Epithelial cell of proximal tubule (primary cell): ENCODE results near the gene PGLYRP1. TPM values are rescaled to one million over a fixed set of nuclear protein-coding genes. Genes with fewer than 3 reads are reported as not detected.

Experiments used
- DNase-seq: peaks from one replicate; pipeline ENCODE4 v3.0.0-alpha.2; 2011; ENCODE audit warnings: low read depth
- H3K4me3 ChIP-seq: 2 replicates; pipeline ENCODE4 v1.5.1; 2011; ENCODE audit warnings: low read depth, mild to moderate bottlenecking, low read length
- CTCF ChIP-seq: conservative IDR thresholded peaks from 2 replicates; pipeline ENCODE4 v1.5.1; 2012; ENCODE audit warnings: low read depth, mild to moderate bottlenecking, low read length
- total RNA-seq: library from RNA; depleted of rRNA; stranded (reverse); fragments of >200 nt; gene quantifications from 2 replicates; pipeline ENCODE4 v1.2.3, GENCODE V29; 2015

The PGLYRP1 gene
- total RNA-seq, 1 donor from 2014 or later: not detected

GRCh38 chr19:45976178-45976577 lies 46.7 kb downstream of the PGLYRP1 start:
- TF ChIP-seq CTCF: no peak
- DNase-seq: no peak
- no peak overlapping the region for H3K4me3 ChIP-seq

GRCh38 chr19:45975306-45976070 lies 47.4 kb downstream of the PGLYRP1 start:
- no peak for DNase-seq
- no peak for TF ChIP-seq CTCF
- no peak overlapping the region for H3K4me3 ChIP-seq

GRCh38 chr19:45973553-45974338 lies 49.1 kb downstream of the PGLYRP1 start, which contains the start of gene NOVA2:
Gene NOVA2, minus strand, starts transcription at chr19:45973865. Its CDS starts 514 bp downstream, at chr19:45973351.
- H3K4me3 ChIP-seq: no peak within 1 kb of the TSS
- no peak for DNase-seq
- TF ChIP-seq CTCF: no peak

DNA sequence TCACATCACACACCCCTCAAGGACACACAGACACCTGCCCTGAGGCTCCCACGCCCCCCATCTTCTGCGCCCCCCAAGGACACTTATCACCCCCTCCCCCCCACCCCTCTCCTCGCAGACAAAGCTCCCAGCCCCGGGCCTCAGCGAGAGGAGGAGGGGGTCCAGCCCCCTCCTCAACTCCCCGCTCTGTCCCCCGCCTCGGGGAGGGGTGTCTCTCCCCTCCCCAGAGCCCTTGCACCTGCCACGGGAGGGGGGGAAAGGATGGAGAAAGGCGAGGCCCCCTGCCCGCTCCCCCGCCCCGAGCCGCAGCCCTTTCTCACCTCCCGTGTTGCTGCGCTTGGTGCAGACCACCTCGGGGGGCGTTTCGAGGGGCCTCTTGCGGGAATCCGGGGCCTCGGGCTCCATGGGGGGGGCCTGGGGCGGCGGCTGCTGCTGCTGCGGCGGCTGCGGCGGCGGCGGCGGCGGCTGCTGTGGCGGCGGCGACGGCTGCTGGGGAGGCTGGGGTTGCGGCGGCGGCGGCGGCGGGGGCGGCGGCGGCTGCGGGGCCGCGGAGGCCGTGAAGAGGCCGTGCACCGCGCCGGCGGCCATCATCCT lies 49.8 kb downstream of the PGLYRP1 start:
- TF ChIP-seq CTCF: no peak
- no peak overlapping the region for H3K4me3 ChIP-seq
- DNase-seq: no peak

GRCh38 chr19:45972081-45972946 lies 50.5 kb downstream of the PGLYRP1 start:
- H3K4me3 ChIP-seq: no peak overlapping the region
- no peak for DNase-seq
- TF ChIP-seq CTCF: no peak

DNA sequence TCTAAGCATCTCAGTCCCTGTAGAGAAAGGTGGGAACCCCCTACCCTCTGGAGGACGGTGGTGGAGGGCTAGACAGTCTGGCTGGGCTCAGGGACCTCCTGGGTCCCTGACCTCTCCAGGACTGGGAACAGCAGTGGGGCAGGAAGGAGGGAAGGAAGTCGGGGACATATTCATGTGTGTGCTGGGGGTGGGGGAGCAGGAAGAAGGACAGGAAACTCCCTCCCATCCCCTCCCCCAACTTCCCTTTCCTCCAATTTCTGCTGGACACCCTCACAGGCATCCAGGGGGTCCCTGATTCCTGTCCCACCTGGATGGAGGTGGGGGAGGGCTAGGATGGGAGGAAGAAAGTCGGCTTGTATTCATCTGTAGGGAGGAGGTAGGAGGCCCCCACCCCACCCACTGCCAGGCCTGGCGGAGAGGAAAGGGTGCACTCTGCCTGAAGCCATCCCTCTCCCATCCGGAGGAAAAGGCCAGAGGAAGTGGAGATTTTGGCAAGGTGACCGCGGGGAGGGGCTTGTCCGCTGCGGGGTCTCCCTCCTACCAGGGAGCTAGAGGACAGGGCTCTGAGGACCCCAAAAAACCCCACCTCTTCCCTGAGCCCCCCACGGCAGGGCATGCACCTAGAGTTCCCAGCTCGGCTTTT lies 51.5 kb downstream of the PGLYRP1 start:
- no peak overlapping the region for H3K4me3 ChIP-seq
- no peak for DNase-seq
- TF ChIP-seq CTCF: no peak
